HEK293 (cell line): ENCODE data around the gene CASKIN1.

Experiments used
- MYNN ChIP-seq: fragments of 450-650 bp; formaldehyde crosslinking; IDR thresholded peaks from 2 replicates; pipeline ENCODE4 v1.5.1; 2016; ENCODE audit warnings: missing biosample characterization, missing genetic modification characterization, borderline replicate concordance
- YY1 ChIP-seq: fragments of 450-650 bp; formaldehyde crosslinking; IDR thresholded peaks from 2 replicates; pipeline ENCODE4 v1.5.1; 2018; ENCODE audit warnings: missing biosample characterization, missing genetic modification characterization
- ZNF600 ChIP-seq: fragments of 450-650 bp; formaldehyde crosslinking; IDR thresholded peaks from 2 replicates; pipeline ENCODE4 v1.5.1; 2016; ENCODE audit warnings: missing biosample characterization, missing genetic modification characterization

- TF ChIP-seq ZNF600 (tag by site-specific recombination) = no peak
- no peak for TF ChIP-seq MYNN (tag by site-specific recombination)
- no peak for TF ChIP-seq YY1 (tag by site-specific recombination)
Observed at GRCh38 chr16:2228161-2228824, 31.9 kb upstream of the CASKIN1 start.
